IPS-NIHi11 (cell line): Measurements from ENCODE around the gene DENND1B.

ENCODE experiments used
- DNase-seq: peaks from one replicate; pipeline ENCODE4 v3.0.0; 2012; ENCODE audit warnings: mixed read lengths, low spot score

Gene DENND1B

GRCh38 chr1:197467881-197468280 is 307.4 kb downstream of the DENND1B start:
- DNase-seq = no peak

GRCh38 chr1:197466813-197467212 is 308.5 kb downstream of the DENND1B start:
- DNase-seq = no peak

- no peak for DNase-seq
Observed at GRCh38 chr1:197465528-197466327, 309.6 kb downstream of the DENND1B start.

GRCh38 chr1:197464044-197464443 is 311.2 kb downstream of the DENND1B start:
- no peak for DNase-seq

GRCh38 chr1:197463142-197463541 is 312.1 kb downstream of the DENND1B start:
- DNase-seq = no peak

GRCh38 chr1:197462539-197462938 is 312.7 kb downstream of the DENND1B start:
- no peak for DNase-seq
